Hepatocyte (in vitro differentiated cells): ENCODE measurements around the gene SLAIN2.

Source experiments
- EZH2 ChIP-seq: fragments of 200-600 bp; sonication (generic); IDR thresholded peaks from 2 replicates; pipeline ENCODE4 v1.6.1; 2016; ENCODE audit warnings: antibody characterized with exemption, mild to moderate bottlenecking, borderline replicate concordance
- EZH2phosphoT487 ChIP-seq: fragments of 200-600 bp; sonication (generic); IDR thresholded peaks from one replicate; pipeline ENCODE4 v1.6.1; 2018; ENCODE audit warnings: antibody characterized with exemption, mild to moderate bottlenecking, low read depth, moderate library complexity; ENCODE audit not compliant: unreplicated experiment, severe bottlenecking
- TF ChIP-seq, protein P1 (sequence below): fragments of 200-600 bp; sonication (generic); IDR thresholded peaks from 2 replicates; pipeline ENCODE4 v1.5.1; 2016; ENCODE audit warnings: antibody characterized with exemption, mild to moderate bottlenecking; ENCODE audit not compliant: poor library complexity

DNA sequence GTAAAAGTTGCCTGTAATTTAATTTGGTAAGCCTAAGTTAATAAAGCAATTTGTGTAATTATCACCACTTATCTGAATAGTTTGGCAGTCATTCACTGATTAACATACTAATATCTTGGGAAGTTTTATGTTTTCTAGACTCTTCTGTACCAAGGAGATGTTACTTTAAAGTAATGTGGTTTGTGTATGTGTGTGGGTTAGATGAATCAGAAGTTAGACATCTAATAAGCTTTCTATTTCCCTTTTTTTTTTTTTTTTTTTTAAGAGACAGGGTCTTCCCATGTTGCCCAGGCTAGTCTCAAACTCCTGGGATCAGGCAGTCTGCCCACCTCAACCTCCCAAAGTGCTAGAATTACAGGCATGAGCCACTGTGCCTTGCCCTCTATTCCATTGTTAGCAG, 5.3 kb downstream of the SLAIN2 start:
- TF ChIP-seq, protein P1, sequence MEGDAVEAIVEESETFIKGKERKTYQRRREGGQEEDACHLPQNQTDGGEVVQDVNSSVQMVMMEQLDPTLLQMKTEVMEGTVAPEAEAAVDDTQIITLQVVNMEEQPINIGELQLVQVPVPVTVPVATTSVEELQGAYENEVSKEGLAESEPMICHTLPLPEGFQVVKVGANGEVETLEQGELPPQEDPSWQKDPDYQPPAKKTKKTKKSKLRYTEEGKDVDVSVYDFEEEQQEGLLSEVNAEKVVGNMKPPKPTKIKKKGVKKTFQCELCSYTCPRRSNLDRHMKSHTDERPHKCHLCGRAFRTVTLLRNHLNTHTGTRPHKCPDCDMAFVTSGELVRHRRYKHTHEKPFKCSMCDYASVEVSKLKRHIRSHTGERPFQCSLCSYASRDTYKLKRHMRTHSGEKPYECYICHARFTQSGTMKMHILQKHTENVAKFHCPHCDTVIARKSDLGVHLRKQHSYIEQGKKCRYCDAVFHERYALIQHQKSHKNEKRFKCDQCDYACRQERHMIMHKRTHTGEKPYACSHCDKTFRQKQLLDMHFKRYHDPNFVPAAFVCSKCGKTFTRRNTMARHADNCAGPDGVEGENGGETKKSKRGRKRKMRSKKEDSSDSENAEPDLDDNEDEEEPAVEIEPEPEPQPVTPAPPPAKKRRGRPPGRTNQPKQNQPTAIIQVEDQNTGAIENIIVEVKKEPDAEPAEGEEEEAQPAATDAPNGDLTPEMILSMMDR, result no peak
- no peak for TF ChIP-seq EZH2phosphoT487
- no peak for TF ChIP-seq EZH2
